Measurements from ENCODE around the gene TIMMDC1. TPM values are rescaled to one million over a fixed set of nuclear protein-coding genes. Genes with fewer than 3 reads are reported as not detected.

Gene TIMMDC1
- total and polyA plus RNA-seq, 2 of the 13 experiments (the other 11 are each of a cell fraction or from before 2014, with no cell fraction given), result 50.0 to 77.8 TPM

- TF ChIP-seq MYC (CRISPR knock-in tag; IDR thresholded peaks at IDR 0.05; ENCODE audit: borderline replicate concordance) (peak; percentile 84; the same call in 1 of the 2 replicates), ZSCAN5A (CRISPR knock-in tag; IDR thresholded peaks at IDR 0.05; ENCODE audit: borderline replicate concordance) (no peak), MTF1 (CRISPR knock-in tag; IDR thresholded peaks at IDR 0.05) (peak; percentile 95; the same call in 1 of the 2 replicates), ZBTB21 (CRISPR knock-in tag; IDR thresholded peaks at IDR 0.05) (peak; percentile 60; the same call in 1 of the 2 replicates), PAX8 (CRISPR knock-in tag; IDR thresholded peaks at IDR 0.05; ENCODE audit: borderline replicate concordance) (peak; percentile 65; the same call in 1 of the 2 replicates), JDP2 (CRISPR knock-in tag; IDR thresholded peaks at IDR 0.05; ENCODE audit: borderline replicate concordance) (no peak; the same call in 1 of the 2 replicates), ISL2 (CRISPR knock-in tag; IDR thresholded peaks at IDR 0.05) (peak; percentile 34; the same call in 1 of the 2 replicates), TFE3 (CRISPR knock-in tag; IDR thresholded peaks at IDR 0.05) (0 out of 2 replicates have a peak, but pooled peaks have one; percentile 34), ZNF570 (CRISPR knock-in tag; IDR thresholded peaks at IDR 0.05; ENCODE audit: borderline replicate concordance) (no peak), HNRNPK (IDR thresholded peaks at IDR 0.05; ENCODE audit: low read depth, low read length, poor library complexity, severe bottlenecking) (no peak), GABPA (IDR thresholded peaks at IDR 0.05; ENCODE audit: low read depth, low read length) (peak; percentile 89), GABPA (CRISPR knock-in tag; IDR thresholded peaks at IDR 0.05; ENCODE audit: low read depth) (peak; percentile 99), PAXIP1 (CRISPR knock-in tag; conservative IDR thresholded peaks at IDR 0.05) (peak; percentile 52), ZNF234 (CRISPR knock-in tag; conservative IDR thresholded peaks at IDR 0.05) (no peak), ZNF20 (CRISPR knock-in tag; IDR thresholded peaks at IDR 0.05) (peak; percentile 52; the same call in 1 of the 2 replicates), ZNF616 (CRISPR knock-in tag; IDR thresholded peaks at IDR 0.05; ENCODE audit: low read depth) (no peak), ZNF18 (CRISPR knock-in tag; IDR thresholded peaks at IDR 0.05; ENCODE audit: insufficient replicate concordance) (peak; percentile 93)
Observed at GRCh38 chr3:119498186-119499011, at the start of gene TIMMDC1 (continued).

Measured in HepG2 (cell line).